K562 (cell line): ENCODE results near the gene DCTN2. TPM values are rescaled to one million over a fixed set of nuclear protein-coding genes. Genes with fewer than 3 reads are reported as not detected.

Experiments used
- KLF10 ChIP-seq: fragments of 250-450 bp; sonication (Bioruptor Pico); IDR thresholded peaks from 2 replicates; pipeline ENCODE4 v1.6.1; 2021; ENCODE audit warnings: matching md5 sums
- ZNF407 ChIP-seq: fragments of 450-650 bp; IDR thresholded peaks from 2 replicates; pipeline ENCODE4 v1.6.1; 2016; ENCODE audit warnings: low read depth
- ZNF431 ChIP-seq: sonication (generic); formaldehyde crosslinking; IDR thresholded peaks from 2 replicates; pipeline ENCODE4 v1.8.0; 2022; ENCODE audit warnings: mild to moderate bottlenecking, missing genetic modification reagents
- polyA plus RNA-seq, 8 experiments: library from polyadenylated mRNA; depleted of rRNA in 4 of 8; stranded (reverse) in 5 of 8; unstranded in 3 of 8; fragments of >200 nt; fragmentation: Nextera tagmentation in 2 of 8; fragmentation: Illumina TruSeq in 1 of 8; extraction: Ambion mirVana in 2 of 8; extraction: Trizol in 1 of 8; gene quantifications; 2 replicates each; pipeline versions ENCODE4 v1.2.1 to v1.2.3, GENCODE V29; 2011 to 2014; ENCODE audit warnings: inconsistent platforms in 1 of 8, missing spikeins in 1 of 8
- total RNA-seq, 7 experiments: library from RNA; depleted of rRNA in 6 of 7; stranded (reverse); fragments of >200 nt in 6 of 7; fragmentation: Illumina TruSeq in 2 of 7; extraction: Trizol in 2 of 7; gene quantifications; 2 replicates each; pipeline versions ENCODE4 v1.2.1 to v1.2.3, GENCODE V29; 2011 to 2021; ENCODE audit warnings: low replicate concordance in 1 of 7

The DCTN2 gene
- total and polyA plus RNA-seq, 9 of the 15 experiments (the other 6 are each of a cell fraction or from before 2014, with no cell fraction given): 43.6 to 270 (median 125) TPM

- TF ChIP-seq ZNF407 (no peak), ZNF431 (no peak), KLF10 (CRISPR knock-in tag) (no peak)
These were observed 63.5 kb downstream of the DCTN2 start (continued) for GRCh38 chr12:57483466-57483865.
